SU-DHL-6 (cell line): ENCODE measurements around the gene CATSPER1.

Source experiments
- H2AFZ ChIP-seq: fragments of 200-600 bp; sonication (generic); 2 replicates; pipeline ENCODE4 v1.6.1; 2014; ENCODE audit warnings: low read depth, mild to moderate bottlenecking, moderate library complexity, mixed read lengths, antibody characterized with exemption, low read length; ENCODE audit not compliant: severe bottlenecking
- H3F3A ChIP-seq: fragments of 200-600 bp; shearing (Covaris generic); 2 replicates; pipeline ENCODE4 v1.6.0; 2016; ENCODE audit warnings: antibody characterized with exemption, mild to moderate bottlenecking; ENCODE audit not compliant: insufficient read depth
- H3K27ac ChIP-seq: fragments of 200-600 bp; sonication (generic); 2 replicates; pipeline ENCODE4 v1.5.1; 2016; ENCODE audit warnings: low read depth, mild to moderate bottlenecking, low read length, moderate library complexity, mixed read lengths
- H3K27me3 ChIP-seq: fragments of 200-600 bp; sonication (generic), shearing (Covaris generic); 2 replicates; pipeline ENCODE4 v1.6.0; 2014; ENCODE audit warnings: mild to moderate bottlenecking, low read length
- H3K36me3 ChIP-seq: fragments of 200-600 bp; sonication (generic); 2 replicates; pipeline ENCODE4 v1.6.1; 2014; ENCODE audit warnings: mild to moderate bottlenecking, low read length, mixed read lengths
- H3K4me2 ChIP-seq: fragments of 300-600, 200-600 bp; shearing (Covaris generic), sonication (generic); 2 replicates; pipeline ENCODE4 v1.6.0; 2014; ENCODE audit warnings: low read length, low read depth, mild to moderate bottlenecking; ENCODE audit not compliant: poor library complexity, severe bottlenecking
- H3K4me3 ChIP-seq: fragments of 200-600 bp; sonication (generic); 2 replicates; pipeline ENCODE4 v1.5.1; 2014; ENCODE audit warnings: antibody characterized with exemption, low read length, mild to moderate bottlenecking, mixed read lengths; ENCODE audit not compliant: insufficient read depth, poor library complexity, severe bottlenecking
- H3K79me2 ChIP-seq: fragments of 200-600 bp; sonication (generic); 2 replicates; pipeline ENCODE4 v1.6.1; 2014; ENCODE audit warnings: mild to moderate bottlenecking, low read length, moderate library complexity; ENCODE audit not compliant: insufficient read depth
- H3K9ac ChIP-seq: fragments of 200-600 bp; sonication (generic); 2 replicates; pipeline ENCODE4 v1.7.0; 2014; ENCODE audit warnings: mild to moderate bottlenecking, low read length
- H3K9me2 ChIP-seq: fragments of 200-600 bp; sonication (generic); replicated peaks from 2 replicates; pipeline ENCODE4 v1.6.1; 2014; ENCODE audit warnings: low read length; ENCODE audit not compliant: insufficient read depth
- H3K9me3 ChIP-seq: fragments of 200-600 bp; sonication (generic); 2 replicates; pipeline ENCODE4 v1.6.1; 2014; ENCODE audit warnings: low read length, mixed read lengths; ENCODE audit not compliant: insufficient read depth
- H4K20me1 ChIP-seq: fragments of 200-600 bp; sonication (generic); 2 replicates; pipeline ENCODE4 v1.6.1; 2014; ENCODE audit warnings: low read depth, mild to moderate bottlenecking, antibody characterized with exemption, low read length, moderate library complexity, mixed read lengths
- EZH2phosphoT487 ChIP-seq: fragments of 200-600 bp; sonication (generic), shearing (Covaris generic); conservative IDR thresholded peaks from 2 replicates; pipeline ENCODE4 v1.6.1; 2018; ENCODE audit warnings: mild to moderate bottlenecking, antibody characterized with exemption, low read length, moderate library complexity, mixed read lengths
- TF ChIP-seq, protein P1 (sequence below): fragments of 200-600 bp; sonication (generic); IDR thresholded peaks from one replicate; pipeline ENCODE4 v1.5.1; 2017; ENCODE audit warnings: antibody characterized with exemption, mild to moderate bottlenecking, low read length, moderate library complexity; ENCODE audit not compliant: insufficient read depth, poor library complexity, severe bottlenecking

CATSPER1 gene

DNA sequence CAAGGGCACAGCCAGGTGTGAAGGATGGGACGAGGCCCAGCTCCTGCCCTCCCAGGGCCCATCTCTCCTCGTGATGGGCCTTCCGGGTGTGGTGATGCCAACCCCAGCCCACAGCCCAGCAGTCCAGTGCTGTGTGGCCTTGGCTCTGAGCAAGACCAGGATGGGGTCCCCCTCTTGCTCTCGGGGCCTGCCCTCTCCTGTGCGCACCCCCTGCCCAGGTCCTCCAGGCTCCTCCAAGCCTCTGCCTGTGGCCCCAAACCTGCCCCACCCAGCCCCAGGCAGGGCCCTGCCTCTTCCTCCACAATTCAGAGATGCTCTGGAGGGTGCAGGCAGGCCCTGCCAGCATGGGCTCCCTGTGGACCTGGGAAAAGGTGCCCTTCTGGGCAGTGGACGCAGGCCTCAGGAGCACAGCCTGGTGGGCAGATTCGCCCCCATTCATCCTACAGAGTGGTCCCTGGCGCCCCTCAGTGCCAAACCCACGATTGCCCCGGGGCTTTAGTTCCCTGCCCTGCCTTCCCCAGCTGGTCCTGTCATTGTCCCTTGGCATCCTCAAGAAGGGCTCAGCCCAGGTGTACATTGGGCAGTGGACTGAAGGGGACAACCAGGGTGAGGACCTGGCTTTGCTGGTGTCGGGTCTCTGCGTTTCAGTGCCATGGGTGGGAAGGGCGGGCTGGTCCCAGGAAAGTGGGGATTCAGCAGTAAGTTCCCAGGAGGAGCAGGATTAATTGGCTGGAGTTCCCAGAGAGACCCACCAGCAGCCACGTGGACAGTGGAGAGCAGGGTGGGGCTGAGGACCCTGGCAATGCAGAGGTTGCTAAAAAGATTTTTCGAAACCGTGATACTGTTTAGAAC is 44.1 kb downstream of the CATSPER1 start:
- H3F3A ChIP-seq = no peaks in the 10 kb centered on the region
- no peak overlapping the region for H3K4me2 ChIP-seq
- no peak overlapping the region for H2AFZ ChIP-seq
- no peaks in the 10 kb centered on the region for H3K36me3 ChIP-seq
- no peaks in the 10 kb centered on the region; the same call in 1 of the 2 replicates for H4K20me1 ChIP-seq
- no peak overlapping the region for H3K9ac ChIP-seq
- no peak for TF ChIP-seq EZH2phosphoT487
- TF ChIP-seq, protein P1, sequence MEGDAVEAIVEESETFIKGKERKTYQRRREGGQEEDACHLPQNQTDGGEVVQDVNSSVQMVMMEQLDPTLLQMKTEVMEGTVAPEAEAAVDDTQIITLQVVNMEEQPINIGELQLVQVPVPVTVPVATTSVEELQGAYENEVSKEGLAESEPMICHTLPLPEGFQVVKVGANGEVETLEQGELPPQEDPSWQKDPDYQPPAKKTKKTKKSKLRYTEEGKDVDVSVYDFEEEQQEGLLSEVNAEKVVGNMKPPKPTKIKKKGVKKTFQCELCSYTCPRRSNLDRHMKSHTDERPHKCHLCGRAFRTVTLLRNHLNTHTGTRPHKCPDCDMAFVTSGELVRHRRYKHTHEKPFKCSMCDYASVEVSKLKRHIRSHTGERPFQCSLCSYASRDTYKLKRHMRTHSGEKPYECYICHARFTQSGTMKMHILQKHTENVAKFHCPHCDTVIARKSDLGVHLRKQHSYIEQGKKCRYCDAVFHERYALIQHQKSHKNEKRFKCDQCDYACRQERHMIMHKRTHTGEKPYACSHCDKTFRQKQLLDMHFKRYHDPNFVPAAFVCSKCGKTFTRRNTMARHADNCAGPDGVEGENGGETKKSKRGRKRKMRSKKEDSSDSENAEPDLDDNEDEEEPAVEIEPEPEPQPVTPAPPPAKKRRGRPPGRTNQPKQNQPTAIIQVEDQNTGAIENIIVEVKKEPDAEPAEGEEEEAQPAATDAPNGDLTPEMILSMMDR = no peak
- no peaks in the 10 kb centered on the region for H3K79me2 ChIP-seq
- H3K27ac ChIP-seq = no peak overlapping the region
- H3K4me3 ChIP-seq = no peak overlapping the region
- no peaks in the 10 kb centered on the region for H3K27me3 ChIP-seq
- no peaks in the 10 kb centered on the region for H3K9me2 ChIP-seq
- no peaks in the 10 kb centered on the region for H3K9me3 ChIP-seq

GRCh38 chr11:65981101-65981740 is 45.1 kb downstream of the CATSPER1 start:
- no peaks in the 10 kb centered on the region for H3F3A ChIP-seq
- H3K4me2 ChIP-seq = no peak overlapping the region
- no peak overlapping the region for H2AFZ ChIP-seq
- no peaks in the 10 kb centered on the region for H3K9me3 ChIP-seq
- no peak overlapping the region for H3K27ac ChIP-seq
- no peaks in the 10 kb centered on the region for H3K79me2 ChIP-seq
- H3K27me3 ChIP-seq = no peaks in the 10 kb centered on the region
- H3K9me2 ChIP-seq = no peaks in the 10 kb centered on the region
- TF ChIP-seq, protein P1 = no peak
- TF ChIP-seq EZH2phosphoT487 = no peak
- H3K4me3 ChIP-seq = no peak overlapping the region
- H4K20me1 ChIP-seq = no peaks in the 10 kb centered on the region; the same call in 1 of the 2 replicates
- no peaks in the 10 kb centered on the region for H3K36me3 ChIP-seq
- no peak overlapping the region for H3K9ac ChIP-seq

DNA sequence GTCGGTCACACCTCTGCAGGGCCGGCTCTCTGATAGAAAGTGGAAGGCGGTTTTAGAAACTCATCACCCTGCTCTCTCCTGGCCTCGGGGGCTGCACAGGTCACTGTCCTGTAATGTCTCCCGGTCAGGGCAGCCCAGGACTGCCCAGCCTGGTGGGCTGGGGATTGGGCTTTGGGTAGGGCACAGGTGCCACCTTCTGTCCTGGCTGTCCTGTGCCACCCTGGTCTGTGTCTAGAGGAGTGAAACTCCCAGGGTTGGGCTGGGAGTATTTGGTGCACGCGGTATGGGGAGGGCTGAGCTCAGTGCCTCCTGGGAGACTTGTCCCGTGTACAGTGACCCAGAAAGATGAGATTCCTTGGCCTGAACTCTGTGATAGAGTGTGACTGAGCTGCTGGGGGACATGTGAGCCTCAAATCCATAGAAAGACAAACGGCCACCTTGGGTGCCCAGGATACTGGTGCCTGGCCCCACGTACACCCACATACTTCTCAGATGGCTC is 47.0 kb downstream of the CATSPER1 start:
- Histone ChIP-seq H2AFZ (no peak overlapping the region), H3K4me3 (no peak overlapping the region), H3F3A (no peaks in the 10 kb centered on the region), H3K9ac (no peak overlapping the region), H3K79me2 (no peaks in the 10 kb centered on the region), H3K9me3 (no peaks in the 10 kb centered on the region), H3K36me3 (no peaks in the 10 kb centered on the region), H3K27me3 (no peaks in the 10 kb centered on the region), H3K4me2 (no peak overlapping the region), H4K20me1 (no peaks in the 10 kb centered on the region; the same call in 1 of the 2 replicates), H3K9me2 (no peaks in the 10 kb centered on the region), H3K27ac (no peak overlapping the region)
- TF ChIP-seq EZH2phosphoT487 = no peak
- TF ChIP-seq, protein P1 = no peak
